Neural progenitor cell (in vitro differentiated cells): Measurements from ENCODE around the gene STRN. TPM values are rescaled to one million over a fixed set of nuclear protein-coding genes. Genes with fewer than 3 reads are reported as not detected.
A peak's percentile ranks its signal among the peaks of the same experiment; 100 is the strongest.

Experiments used
- DNase-seq: peaks from one replicate; pipeline ENCODE4 v3.0.0-alpha.2; 2016; ENCODE audit warnings: low spot score
- H2AFZ ChIP-seq: fragments of 200-600 bp; sonication (generic); replicated peaks from 2 replicates; pipeline ENCODE4 v1.6.1; 2016; ENCODE audit warnings: antibody characterized with exemption
- H3F3A ChIP-seq: fragments of 200-600 bp; sonication (generic); 2 replicates; pipeline ENCODE4 v1.6.1; 2016; ENCODE audit warnings: antibody characterized with exemption, low read depth
- H3K27ac ChIP-seq: fragments of 200-600 bp; sonication (generic); 2 replicates; pipeline ENCODE4 v1.5.1; 2016; ENCODE audit warnings: mild to moderate bottlenecking
- H3K27me3 ChIP-seq: fragments of 200-600 bp; sonication (generic); 2 replicates; pipeline ENCODE4 v1.6.1; 2016; ENCODE audit warnings: mild to moderate bottlenecking, moderate library complexity
- H3K36me3 ChIP-seq: fragments of 200-600 bp; sonication (generic); 2 replicates; pipeline ENCODE4 v1.5.1; 2016
- H3K4me1 ChIP-seq: fragments of 200-600 bp; sonication (generic); 2 replicates; pipeline ENCODE4 v1.6.1; 2016; ENCODE audit warnings: mixed run types
- H3K4me2 ChIP-seq: fragments of 200-600 bp; sonication (generic); 2 replicates; pipeline ENCODE4 v1.6.1; 2016
- H3K4me3 ChIP-seq: fragments of 200-600 bp; sonication (generic); 2 replicates; pipeline ENCODE4 v1.5.1; 2016
- H3K79me2 ChIP-seq: fragments of 200-600 bp; sonication (generic); 2 replicates; pipeline ENCODE4 v1.6.1; 2016; ENCODE audit warnings: low read depth
- H3K9ac ChIP-seq: fragments of 200-600 bp; sonication (generic); 2 replicates; pipeline ENCODE4 v1.6.1; 2016
- H3K9me3 ChIP-seq: fragments of 200-600 bp; sonication (generic); 2 replicates; pipeline ENCODE4 v1.5.1; 2016; ENCODE audit warnings: low read depth
- H4K20me1 ChIP-seq: fragments of 200-600 bp; sonication (generic); 2 replicates; pipeline ENCODE4 v1.6.1; 2016; ENCODE audit warnings: low read depth
- H3K27ac Mint-ChIP-seq: 3 replicates; pipeline ENCODE4 v1.8.0; 2021; ENCODE audit warnings: mixed read lengths
- H3K27me3 Mint-ChIP-seq: 2 replicates; pipeline ENCODE4 v1.8.0; 2022; ENCODE audit warnings: low read depth, mild to moderate bottlenecking, inconsistent platforms, moderate library complexity, mixed read lengths; ENCODE audit not compliant: insufficient read depth
- H3K36me3 Mint-ChIP-seq: 3 replicates; pipeline ENCODE4 v1.8.0; 2021; ENCODE audit warnings: mixed read lengths
- H3K4me1 Mint-ChIP-seq: 3 replicates; pipeline ENCODE4 v1.8.0; 2021; ENCODE audit warnings: mixed read lengths
- H3K4me3 Mint-ChIP-seq: 3 replicates; pipeline ENCODE4 v1.8.0; 2021; ENCODE audit warnings: mild to moderate bottlenecking, moderate library complexity, mixed read lengths
- H3K9me3 Mint-ChIP-seq: 3 replicates; pipeline ENCODE4 v1.8.0; 2020; ENCODE audit warnings: mixed read lengths
- EZH2 ChIP-seq: fragments of 200-600 bp; sonication (generic); IDR thresholded peaks from 2 replicates; pipeline ENCODE4 v1.6.1; 2017; ENCODE audit warnings: antibody characterized with exemption, mild to moderate bottlenecking, moderate library complexity
- EZH2phosphoT487 ChIP-seq: fragments of 200-600 bp; sonication (generic); IDR thresholded peaks from 2 replicates; pipeline ENCODE4 v1.6.1; 2017; ENCODE audit warnings: antibody characterized with exemption
- total RNA-seq: library from RNA; depleted of rRNA; stranded (reverse); fragments of >200 nt; gene quantifications from 2 replicates; pipeline ENCODE4 v1.2.3, GENCODE V29; 2015; ENCODE audit warnings: low replicate concordance
- TF ChIP-seq, protein P1 (sequence below): fragments of 200-600 bp; sonication (generic); IDR thresholded peaks from 2 replicates; pipeline ENCODE4 v1.5.1; 2017; ENCODE audit warnings: antibody characterized with exemption, mild to moderate bottlenecking

STRN gene
- total RNA-seq, 1 donor from 2014 or later: 20.9 TPM

DNA sequence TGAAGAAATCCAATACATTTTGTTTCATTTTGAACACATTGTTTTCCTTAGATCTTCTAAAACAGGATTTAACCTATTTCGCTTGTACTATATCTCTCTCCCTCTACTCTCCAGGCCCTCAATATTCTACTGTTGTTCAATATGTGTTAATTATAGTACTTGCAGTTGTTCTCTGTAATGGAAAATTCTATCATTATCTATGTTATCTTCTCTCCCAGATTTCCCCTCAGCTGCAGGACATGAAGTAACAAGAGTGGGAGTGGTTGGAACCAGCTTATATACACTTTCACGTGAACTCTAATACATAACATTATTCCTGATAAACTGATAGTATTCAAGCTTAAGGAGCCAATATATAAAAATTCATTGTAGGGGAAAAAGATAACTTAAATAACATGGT lies 7.0 kb upstream of the STRN start:
- no peak overlapping the region for H3K4me2 ChIP-seq
- no peak overlapping the region for H3K4me3 ChIP-seq

DNA sequence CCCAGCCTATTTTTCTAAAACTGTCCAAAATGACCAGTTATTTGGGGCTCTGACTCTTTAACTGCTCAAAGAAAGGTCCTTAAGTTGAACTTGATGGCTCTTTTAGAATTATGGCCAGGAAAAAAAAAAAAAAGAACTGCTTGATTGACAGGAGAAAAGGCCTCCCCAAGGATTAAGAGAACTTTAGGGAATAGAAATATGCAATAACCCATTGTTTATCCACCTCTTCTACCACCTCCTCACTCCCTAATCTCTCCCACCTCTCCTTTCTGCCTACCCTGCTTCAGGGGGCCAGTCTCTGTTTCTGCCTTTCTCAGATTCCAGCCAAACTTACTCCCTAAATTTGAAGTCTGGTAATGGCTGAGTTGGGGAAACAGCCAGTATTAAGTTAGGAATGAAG lies 5.7 kb upstream of the STRN start:
- Histone ChIP-seq H3K79me2 (no peaks in the 10 kb centered on the region), H3F3A (no peaks in the 10 kb centered on the region), H3K4me1 (peaks cover 10% of the 10 kb centered on the region), H3K9ac (no peak overlapping the region), H3K27ac (no peak overlapping the region), H4K20me1 (no peaks in the 10 kb centered on the region), H2AFZ (no peak overlapping the region), H3K27me3 (peaks cover 11% of the 10 kb centered on the region), H3K4me2 (no peak overlapping the region), H3K4me3 (no peak overlapping the region), H3K36me3 (no peaks in the 10 kb centered on the region), H3K9me3 (no peaks in the 10 kb centered on the region)
- H3K9me3 Mint-ChIP-seq: no peaks in the 10 kb centered on the region
- no peak for DNase-seq
- TF ChIP-seq EZH2 (no peak), EZH2phosphoT487 (no peak)
- TF ChIP-seq, protein P1, sequence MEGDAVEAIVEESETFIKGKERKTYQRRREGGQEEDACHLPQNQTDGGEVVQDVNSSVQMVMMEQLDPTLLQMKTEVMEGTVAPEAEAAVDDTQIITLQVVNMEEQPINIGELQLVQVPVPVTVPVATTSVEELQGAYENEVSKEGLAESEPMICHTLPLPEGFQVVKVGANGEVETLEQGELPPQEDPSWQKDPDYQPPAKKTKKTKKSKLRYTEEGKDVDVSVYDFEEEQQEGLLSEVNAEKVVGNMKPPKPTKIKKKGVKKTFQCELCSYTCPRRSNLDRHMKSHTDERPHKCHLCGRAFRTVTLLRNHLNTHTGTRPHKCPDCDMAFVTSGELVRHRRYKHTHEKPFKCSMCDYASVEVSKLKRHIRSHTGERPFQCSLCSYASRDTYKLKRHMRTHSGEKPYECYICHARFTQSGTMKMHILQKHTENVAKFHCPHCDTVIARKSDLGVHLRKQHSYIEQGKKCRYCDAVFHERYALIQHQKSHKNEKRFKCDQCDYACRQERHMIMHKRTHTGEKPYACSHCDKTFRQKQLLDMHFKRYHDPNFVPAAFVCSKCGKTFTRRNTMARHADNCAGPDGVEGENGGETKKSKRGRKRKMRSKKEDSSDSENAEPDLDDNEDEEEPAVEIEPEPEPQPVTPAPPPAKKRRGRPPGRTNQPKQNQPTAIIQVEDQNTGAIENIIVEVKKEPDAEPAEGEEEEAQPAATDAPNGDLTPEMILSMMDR: no peak
- no peak overlapping the region for H3K4me3 Mint-ChIP-seq
- H3K27me3 Mint-ChIP-seq: peaks cover 6% of the 10 kb centered on the region
- H3K27ac Mint-ChIP-seq: peak overlapping the region; percentile 67
- no peaks in the 10 kb centered on the region for H3K36me3 Mint-ChIP-seq
- H3K4me1 Mint-ChIP-seq: peaks cover 15% of the 10 kb centered on the region

More for the DNA sequence above, 7.0 kb upstream of the STRN start:
- no peak for DNase-seq
- Mint-ChIP-seq H3K4me1 (peaks cover 2% of the 10 kb centered on the region), H3K4me3 (no peak overlapping the region), H3K36me3 (peaks cover 2% of the 10 kb centered on the region), H3K27ac (no peak overlapping the region), H3K9me3 (no peaks in the 10 kb centered on the region), H3K27me3 (peaks cover 4% of the 10 kb centered on the region)
- no peaks in the 10 kb centered on the region for H3F3A ChIP-seq
- TF ChIP-seq, protein P1: no peak
- TF ChIP-seq EZH2 (no peak), EZH2phosphoT487 (no peak)
- H3K36me3 ChIP-seq: no peaks in the 10 kb centered on the region
- H3K9me3 ChIP-seq: no peaks in the 10 kb centered on the region
- H3K9ac ChIP-seq: no peak overlapping the region
- no peaks in the 10 kb centered on the region for H3K4me1 ChIP-seq
- H3K79me2 ChIP-seq: no peaks in the 10 kb centered on the region
- H4K20me1 ChIP-seq: no peaks in the 10 kb centered on the region
- H2AFZ ChIP-seq: no peak overlapping the region
- H3K27me3 ChIP-seq: no peaks in the 10 kb centered on the region
- no peak overlapping the region for H3K27ac ChIP-seq

DNA sequence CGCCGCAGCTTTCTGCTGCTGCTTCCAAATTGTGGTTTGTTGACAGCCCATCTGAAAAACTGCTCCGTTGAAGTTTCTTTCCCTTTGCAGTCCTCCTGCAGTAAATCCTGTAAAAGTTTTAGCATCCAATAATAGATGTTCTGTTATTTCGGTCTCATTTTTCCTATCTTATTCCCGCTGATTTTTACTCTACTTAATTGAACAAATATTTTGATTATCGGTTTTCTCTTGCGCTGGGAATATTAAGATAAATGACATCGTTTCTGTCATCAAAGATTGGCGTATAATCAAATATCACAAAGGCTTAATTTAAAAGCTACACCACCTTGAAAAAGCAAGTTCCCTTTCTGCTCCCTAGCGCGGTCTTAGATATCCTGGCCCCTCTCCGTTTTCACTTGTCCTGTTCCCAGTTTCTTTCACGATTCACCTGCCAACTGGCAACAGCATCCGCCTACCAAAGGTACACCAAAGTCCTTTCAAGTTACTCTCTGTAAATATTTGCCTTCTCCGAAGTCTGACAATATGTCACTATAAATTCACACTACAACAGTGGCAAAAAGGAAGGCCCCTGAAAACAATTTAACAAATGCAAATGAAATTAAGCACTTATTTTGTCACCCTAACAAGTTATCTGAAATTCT lies 1.0 kb upstream of the STRN start:
- peak overlapping the region; percentile 90 for H3K4me3 Mint-ChIP-seq
- peaks cover 35% of the 10 kb centered on the region for H3K4me1 Mint-ChIP-seq
- peak overlapping the region; percentile 97 for H3K4me3 ChIP-seq
- peak overlapping the region; percentile 85 for H2AFZ ChIP-seq
- H3K9me3 ChIP-seq: no peaks in the 10 kb centered on the region
- no peak for DNase-seq
- peaks cover 11% of the 10 kb centered on the region for H3F3A ChIP-seq
- H3K27ac Mint-ChIP-seq: peak overlapping the region; percentile 14
- H3K27ac ChIP-seq: no peak overlapping the region
- H3K79me2 ChIP-seq: peaks cover 30% of the 10 kb centered on the region
- no peak overlapping the region for H3K9ac ChIP-seq
- peak; percentile 52 for TF ChIP-seq EZH2phosphoT487
- TF ChIP-seq, protein P1: no peak
- TF ChIP-seq EZH2: peak; percentile 62
- H3K4me2 ChIP-seq: peak overlapping the region; percentile 75
- no peaks in the 10 kb centered on the region for H3K36me3 ChIP-seq
- H3K4me1 ChIP-seq: peaks cover 21% of the 10 kb centered on the region
- H3K36me3 Mint-ChIP-seq: no peaks in the 10 kb centered on the region
- H3K9me3 Mint-ChIP-seq: no peaks in the 10 kb centered on the region
- peaks cover 13% of the 10 kb centered on the region for H3K27me3 ChIP-seq
- H4K20me1 ChIP-seq: peaks cover 18% of the 10 kb centered on the region
- peaks cover 5% of the 10 kb centered on the region for H3K27me3 Mint-ChIP-seq
